Heart left ventricle (tissue), 13 donors: ENCODE results near the gene NREP.

Source experiments
- CTCF ChIP-seq, 12 donors: fragments of 200-600 bp; sonication (generic) in 4 of 12; IDR thresholded peaks; one replicate each; pipeline versions ENCODE4 v1.5.0 to v1.8.0; 2018 to 2022; ENCODE audit warnings: antibody characterized with exemption in 12 of 12, mild to moderate bottlenecking in 5 of 12
- POLR2A ChIP-seq, 2 donors: fragments of 450-650 bp; IDR thresholded peaks; one replicate each; pipeline ENCODE4 v1.6.1; 2017; ENCODE audit warnings: antibody characterized with exemption in 2 of 2, mild to moderate bottlenecking in 2 of 2, moderate library complexity in 2 of 2
- donor health status: ischemic (EF 13 %, LVEDD 7.1; RV severe dilation, severe dysfunction).
- donor health status: DM: no; HTN: yes; CAD: no.
- donor health status: DM: no; HTN: no; CAD: no.
- donor health status: ischemic (EF 25% LVEDD 6.9; RV normal size, moderate dysfunction).
- donor health status: ischemic (EF 25% LVEDD 5.7; RV mildly dilated, moderate dysfunction).
- donor health status: ischemic (EF 35%, LVEDD 5.7; RV mildly dilated, moderate dysfunction).
- donor health status: nonischemic (EF 11% LVEDD 7.7; RV severe dilation, severe dysfunction).
- donor health status: DM: yes; HTN: yes; CAD: no.
- donor health status: PGD.
- donor health status: ischemic (EF 29% LVEDD 5.4; RV normal size, mild dysfunction).
- donor health status: nonischemic (EF 23%, LVEDD 6.1; RV moderate dilation, normal function).

GRCh38 chr5:111689357-111689935 is 67.5 kb downstream of the NREP start:
- TF ChIP-seq CTCF (IDR thresholded peaks at IDR 0.05): no peak
- TF ChIP-seq POLR2A (IDR thresholded peaks at IDR 0.05): no peak
